HG03108 (cell line): ENCODE data around the gene IFT74.

Source experiments
- ATAC-seq: cut with Tn5 transposase; IDR thresholded peaks from one replicate; pipeline ENCODE4 v1.9.1; 2021; ENCODE audit warnings: moderate library complexity; ENCODE audit not compliant: unreplicated experiment

Gene IFT74

GRCh38 chr9:26955921-26956859 lies at the start of gene IFT74:
TSS of gene IFT74 (plus strand) at chr9:26956412. CDS start at chr9:26961968, 5,556 bp downstream.
- peak; percentile 99 for ATAC-seq

GRCh38 chr9:26913138-26913668 lies 43.0 kb upstream of the IFT74 start:
- ATAC-seq, result no peak

GRCh38 chr9:26919698-26920097 lies 36.5 kb upstream of the IFT74 start:
- ATAC-seq, result no peak

- no peak for ATAC-seq
Observed at GRCh38 chr9:26925609-26926008, 30.6 kb upstream of the IFT74 start.

GRCh38 chr9:26928902-26929495 lies 27.2 kb upstream of the IFT74 start:
- ATAC-seq, result no peak

- ATAC-seq, result no peak
Observed at GRCh38 chr9:26935847-26936246, 20.4 kb upstream of the IFT74 start.

GRCh38 chr9:26937816-26938371 lies 18.3 kb upstream of the IFT74 start:
- no peak for ATAC-seq

GRCh38 chr9:26939955-26940711 lies 16.1 kb upstream of the IFT74 start:
- no peak for ATAC-seq

GRCh38 chr9:26940779-26941178 lies 15.4 kb upstream of the IFT74 start:
- no peak for ATAC-seq

- ATAC-seq, result no peak
Observed at GRCh38 chr9:26945591-26945990, 10.6 kb upstream of the IFT74 start.

GRCh38 chr9:26946753-26947727 lies 9.2 kb upstream of the IFT74 start, which contains the start of gene PLAA:
TSS of gene PLAA (minus strand) at chr9:26947242. CDS start at chr9:26947045, 197 bp downstream.
- peak; percentile 98 for ATAC-seq

GRCh38 chr9:26947736-26948135 lies 8.5 kb upstream of the IFT74 start:
- no peak for ATAC-seq

- ATAC-seq, result no peak
Observed at GRCh38 chr9:26949637-26950069, 6.6 kb upstream of the IFT74 start.

GRCh38 chr9:26950521-26950920 lies 5.7 kb upstream of the IFT74 start:
- no peak for ATAC-seq

GRCh38 chr9:26951794-26952193 lies 4.4 kb upstream of the IFT74 start:
- ATAC-seq, result no peak

- no peak for ATAC-seq
Observed at GRCh38 chr9:26954050-26954508, 2.1 kb upstream of the IFT74 start.

- ATAC-seq, result peak; percentile 22
Observed at GRCh38 chr9:26955222-26955903, 849 bp upstream of the IFT74 start.

GRCh38 chr9:26956860-26957233 lies 635 bp downstream of the IFT74 start:
- ATAC-seq, result no peak

GRCh38 chr9:26971721-26972120 lies 15.5 kb downstream of the IFT74 start:
- ATAC-seq, result no peak
